GM12891 (cell line): Measurements from ENCODE around the gene CFHR1.

Experiments
- DNase-seq: peaks from one replicate; pipeline ENCODE4 v3.0.0; 2011; ENCODE audit warnings: low spot score; ENCODE audit not compliant: insufficient read length
- FAIRE-seq: peaks from 2 replicates; lab custom pipeline; 2011; peaks lifted over from hg19 to GRCh38; lab: Jason Lieb, UNC
- PAX5 ChIP-seq: IDR thresholded peaks from 2 replicates; pipeline ENCODE4 v1.6.1; 2011; ENCODE audit warnings: low read length, moderate library complexity, mild to moderate bottlenecking; ENCODE audit not compliant: insufficient read depth, severe bottlenecking
- POLR2A ChIP-seq: IDR thresholded peaks from 2 replicates; pipeline ENCODE4 v1.6.1; 2011; ENCODE audit warnings: low read depth, low read length, control low read depth
- POLR2AphosphoS5 ChIP-seq: IDR thresholded peaks from 2 replicates; pipeline ENCODE4 v1.6.1; 2011; ENCODE audit warnings: low read depth, low read length, control low read depth
- POU2F2 ChIP-seq: IDR thresholded peaks from 2 replicates; pipeline ENCODE4 v1.6.1; 2011; ENCODE audit warnings: low read depth, mild to moderate bottlenecking, control low read depth, low read length, moderate library complexity
- SPI1 ChIP-seq: IDR thresholded peaks from 2 replicates; pipeline ENCODE4 v1.6.1; 2011; ENCODE audit warnings: low read depth, low read length, control low read depth
- TAF1 ChIP-seq: IDR thresholded peaks from 2 replicates; pipeline ENCODE4 v1.6.1; 2011; ENCODE audit warnings: low read depth, low read length, control low read depth

The CFHR1 gene

DNA sequence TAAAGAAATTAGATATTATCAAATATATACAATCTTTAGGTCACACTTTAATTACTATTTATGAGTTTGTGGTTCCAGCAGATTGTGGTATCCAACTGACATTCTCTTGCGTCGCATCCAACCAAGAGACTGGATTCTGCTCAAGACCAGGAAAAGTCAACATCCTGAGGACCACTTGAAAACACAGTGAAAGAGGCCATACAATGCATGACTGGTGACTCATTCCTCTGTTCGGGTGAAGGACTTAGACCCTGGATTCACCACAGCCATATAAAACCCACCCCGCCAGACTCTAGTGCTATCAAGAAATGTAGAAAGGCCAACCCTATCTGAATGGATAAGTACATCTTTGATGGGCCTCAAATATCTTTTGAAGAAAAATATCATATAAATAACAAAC is 53.9 kb downstream of the CFHR1 start:
- FAIRE-seq (no peak), DNase-seq (no peak)
- TF ChIP-seq POLR2A (no peak), POU2F2 (no peak), TAF1 (no peak)

GRCh38 chr1:196875935-196876334 is 56.4 kb downstream of the CFHR1 start:
- no peak for FAIRE-seq
- DNase-seq: no peak
- TF ChIP-seq TAF1 (no peak), POU2F2 (no peak), POLR2A (no peak), SPI1 (no peak), PAX5 (no peak), POLR2AphosphoS5 (no peak)

- no peak for FAIRE-seq
- no peak for TF ChIP-seq TAF1
- TF ChIP-seq PAX5: no peak
- TF ChIP-seq POLR2AphosphoS5: no peak
- TF ChIP-seq SPI1: no peak
- no peak for TF ChIP-seq POLR2A
- no peak for TF ChIP-seq POU2F2
- DNase-seq: no peak
Observed at GRCh38 chr1:196877964-196878363, 58.4 kb downstream of the CFHR1 start.
